Activated naive CD4-positive, alpha-beta T cell treated with Interleukin-2 at 50 U/mL for 16 hours (primary cell): Measurements from ENCODE around the gene TTC29.
"Not testable (repeated sequence)": the region's sequence is repeated elsewhere in the genome, so short reads cannot be mapped to it uniquely, and the experiment has no call there.

Source experiments
- DNase-seq: peaks from one replicate; pipeline ENCODE4 v3.0.0-alpha.2; 2020

Gene TTC29

GRCh38 chr4:146852360-146852759 lies 93.3 kb downstream of the TTC29 start:
- no peak for DNase-seq

- DNase-seq, result no peak
Measured at GRCh38 chr4:146847345-146847744, 98.3 kb downstream of the TTC29 start.

DNA sequence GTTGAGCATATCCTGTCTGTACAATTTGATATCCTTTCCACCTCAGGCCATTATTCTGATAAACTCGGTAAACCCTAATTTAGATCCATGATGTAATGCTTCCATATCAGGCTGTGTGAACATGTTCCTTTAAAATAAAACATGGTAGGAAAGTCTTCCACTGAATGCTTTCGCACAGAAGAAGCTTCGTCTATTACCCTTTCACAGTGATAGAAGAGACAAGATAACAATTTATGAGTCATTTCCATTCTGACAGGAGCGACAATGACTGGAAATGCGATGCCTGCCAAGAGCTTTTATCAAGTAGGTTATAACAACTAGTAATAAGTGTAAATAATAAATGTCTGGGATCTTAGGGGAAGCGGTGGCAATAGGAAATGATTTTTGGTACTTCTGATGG lies 98.8 kb downstream of the TTC29 start:
- no peak for DNase-seq

GRCh38 chr4:146844761-146845160 lies 100.9 kb downstream of the TTC29 start:
- no peak for DNase-seq

GRCh38 chr4:146842876-146843275 lies 102.8 kb downstream of the TTC29 start:
- no peak for DNase-seq

- DNase-seq, result no peak
Measured at GRCh38 chr4:146840731-146841130, 104.9 kb downstream of the TTC29 start.

GRCh38 chr4:146835096-146835495 lies 110.6 kb downstream of the TTC29 start:
- no peak for DNase-seq

- DNase-seq, result no peak
Measured at GRCh38 chr4:146834263-146835034, 111.2 kb downstream of the TTC29 start.

GRCh38 chr4:146833530-146833929 lies 112.1 kb downstream of the TTC29 start:
- no peak for DNase-seq

DNA sequence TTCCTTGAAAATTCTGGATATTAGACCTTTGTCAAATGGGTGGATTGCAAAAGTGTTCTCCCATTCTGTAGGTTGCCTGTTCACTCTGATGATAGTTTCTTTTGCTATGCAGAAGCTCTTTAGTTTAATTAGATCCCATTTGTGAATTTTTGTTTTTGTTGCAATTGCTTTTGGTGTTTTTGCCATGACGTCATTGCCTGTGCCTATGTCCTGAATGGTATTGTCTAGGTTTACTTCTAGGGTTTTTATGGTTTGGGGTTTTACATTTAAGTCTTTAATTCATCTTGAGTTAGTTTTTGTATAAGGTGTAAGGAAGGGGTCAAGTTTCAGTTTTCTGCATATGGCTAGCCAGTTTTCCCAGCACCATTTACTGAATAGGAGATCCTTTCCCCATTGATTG lies 122.7 kb downstream of the TTC29 start:
- not testable (repeated sequence) for DNase-seq

- no peak for DNase-seq
Measured at GRCh38 chr4:146814750-146815149, 130.9 kb downstream of the TTC29 start.

DNA sequence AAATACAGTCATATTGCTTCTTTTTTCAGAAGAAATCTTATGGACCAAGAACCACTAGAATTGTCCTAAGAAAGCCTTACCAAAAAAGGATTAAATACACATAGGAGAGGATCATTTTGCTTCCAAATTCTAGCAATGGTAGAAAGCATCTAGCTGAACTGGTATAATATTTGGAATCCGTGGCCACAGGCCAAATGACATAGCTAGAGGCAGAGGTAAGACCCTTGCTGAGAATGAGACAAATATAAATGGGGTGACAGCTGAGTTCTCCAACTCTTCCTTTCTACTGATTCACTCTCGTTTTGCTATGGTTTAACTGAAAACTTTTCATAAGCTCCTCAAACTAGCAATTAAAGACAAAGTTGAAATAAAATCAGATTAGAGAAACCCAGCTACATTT lies 150.0 kb downstream of the TTC29 start:
- no peak for DNase-seq

DNA sequence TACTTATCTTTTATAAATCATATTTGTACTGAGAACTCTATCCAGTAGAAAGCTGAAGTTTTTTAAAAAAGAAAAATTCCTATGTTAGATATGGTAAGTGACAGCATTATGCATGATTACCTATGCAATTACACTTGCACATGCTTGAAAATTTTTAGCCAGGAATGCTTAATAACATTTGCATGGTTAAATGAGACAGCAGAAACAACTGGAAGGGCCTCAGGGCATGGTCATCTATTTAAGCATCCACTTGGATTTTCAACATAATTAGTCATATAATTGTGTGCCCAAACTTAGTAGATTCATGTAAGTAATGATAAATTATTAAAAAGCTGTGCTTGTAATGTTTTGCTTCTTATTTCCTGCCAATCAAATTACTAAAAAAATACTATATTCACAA lies 151.9 kb downstream of the TTC29 start:
- DNase-seq, result no peak

GRCh38 chr4:146791439-146791838 lies 154.2 kb downstream of the TTC29 start:
- no peak for DNase-seq

- DNase-seq, result no peak
Measured at GRCh38 chr4:146790515-146790914, 155.1 kb downstream of the TTC29 start.

DNA sequence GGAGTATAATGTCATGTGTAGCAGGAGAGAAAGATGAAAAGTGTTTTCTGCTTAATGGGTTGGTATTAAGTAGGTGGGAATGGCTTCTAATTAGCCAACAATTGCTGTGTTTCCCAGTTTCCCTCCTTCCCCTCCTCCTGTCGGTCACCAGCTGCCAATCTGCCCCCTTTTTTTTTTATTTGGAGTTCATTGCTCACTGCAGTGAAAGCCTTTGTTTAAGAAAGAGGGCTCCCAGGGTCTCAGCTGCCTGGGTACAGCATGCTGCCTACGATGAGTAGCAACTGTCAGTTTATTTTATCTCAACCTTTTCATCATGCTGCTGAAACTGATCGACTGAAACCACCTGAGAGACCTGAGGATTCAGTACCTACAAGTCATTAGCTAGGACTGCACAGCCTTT lies 157.9 kb downstream of the TTC29 start:
- DNase-seq, result no peak

GRCh38 chr4:146776691-146777090 lies 169.0 kb downstream of the TTC29 start:
- no peak for DNase-seq

GRCh38 chr4:146763560-146763959 lies 182.1 kb downstream of the TTC29 start:
- no peak for DNase-seq

GRCh38 chr4:146762016-146762415 lies 183.6 kb downstream of the TTC29 start:
- no peak for DNase-seq

DNA sequence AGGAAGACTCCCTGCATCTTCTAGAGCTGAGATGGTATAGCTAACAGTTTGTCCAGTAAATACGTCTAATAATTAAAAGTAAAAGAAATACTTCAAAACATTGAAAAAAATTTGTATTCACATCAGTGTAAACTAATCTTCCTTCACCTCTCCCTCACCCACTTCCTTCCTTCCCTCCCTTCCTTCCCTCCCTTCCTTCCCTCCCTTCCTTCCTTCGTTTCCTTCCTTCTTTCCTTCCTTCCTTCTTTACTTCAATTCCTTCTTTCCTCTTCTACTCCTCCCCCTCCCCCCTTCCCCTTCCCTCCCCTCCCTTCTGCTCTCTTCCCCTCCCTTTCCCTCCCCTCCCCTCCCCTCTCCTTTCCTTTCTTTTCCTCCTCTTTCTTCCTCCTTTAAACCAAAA lies 203.2 kb downstream of the TTC29 start:
- no peak for DNase-seq

- DNase-seq, result no peak
Measured at GRCh38 chr4:146739182-146739581, 206.5 kb downstream of the TTC29 start.

- DNase-seq, result not testable (repeated sequence)
Measured at GRCh38 chr4:146723519-146723918, 222.1 kb downstream of the TTC29 start.

DNA sequence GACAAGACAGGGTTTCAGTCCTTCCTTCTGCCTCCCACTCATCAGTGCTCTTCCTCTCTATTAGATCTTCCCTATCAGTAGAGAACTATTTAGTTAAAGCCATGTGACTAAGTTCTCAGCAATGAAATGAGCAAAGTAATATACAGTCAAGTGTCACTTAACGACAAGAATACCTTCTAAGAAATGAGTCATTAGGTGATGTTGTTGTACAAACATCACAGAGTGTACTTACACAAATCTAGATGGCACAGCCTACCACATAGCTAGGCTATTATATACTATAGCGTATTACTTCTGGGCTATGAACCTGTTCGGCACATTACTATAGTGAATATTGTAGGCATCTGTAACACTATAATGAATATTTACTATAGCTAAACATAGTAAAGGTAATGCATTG lies 235.7 kb downstream of the TTC29 start:
- no peak for DNase-seq

- DNase-seq, result no peak
Measured at GRCh38 chr4:146699910-146700309, 245.8 kb downstream of the TTC29 start.
